IMR-90 (cell line): Measurements from ENCODE around the gene VIPR1. TPM values are rescaled to one million over a fixed set of nuclear protein-coding genes. Genes with fewer than 3 reads are reported as not detected.

Experiments used
- ATAC-seq: fragments of 200-7000 bp; cut with Tn5 transposase; 2 replicates; pipeline ENCODE4 v1.9.1; 2020; ENCODE audit warnings: low read depth, mild to moderate bottlenecking, moderate library complexity
- BruUV-seq: library from RNA; stranded (reverse); fragments of 400-500 nt; replicated peaks from 2 replicates; lab custom pipeline; 2021; lab: Mats Ljungman, UMichigan
- CTCF ChIA-PET: fragments of 300-600 bp; formaldehyde crosslinking; extraction: SDS; loops from one replicate; lab custom pipeline; 2021; ENCODE audit warnings: antibody characterized with exemption; lab: Yijun Ruan, JAX
- POLR2A ChIA-PET: fragments of 300-600 bp; sonication (Branson Sonifier 250); formaldehyde crosslinking; loops from one replicate; lab custom pipeline; 2022; ENCODE audit warnings: antibody characterized with exemption; ENCODE audit not compliant: unreplicated experiment; lab: Charles Lee
- DNase-seq: peaks from one replicate; pipeline ENCODE4 v3.0.0; 2013
- H2AFZ ChIP-seq: replicated peaks from 2 replicates; pipeline ENCODE3; 2013; ENCODE audit warnings: low read length, mild to moderate bottlenecking; ENCODE audit not compliant: poor library complexity
- H2AK5ac ChIP-seq: 2 replicates; pipeline ENCODE4 v1.6.1; 2013; ENCODE audit warnings: low read depth, low read length, inconsistent platforms
- H2AK9ac ChIP-seq: replicated peaks from 2 replicates; pipeline ENCODE3; 2013; ENCODE audit warnings: mild to moderate bottlenecking, low read depth, low read length, moderate library complexity; ENCODE audit not compliant: poor library complexity
- H2BK120ac ChIP-seq: 2 replicates; pipeline ENCODE4 v1.6.1; 2013; ENCODE audit warnings: low read depth, low read length, inconsistent platforms
- H2BK15ac ChIP-seq: 3 replicates; pipeline ENCODE4 v1.6.1; 2013; ENCODE audit warnings: low read depth, low read length, inconsistent platforms
- H2BK20ac ChIP-seq: 2 replicates; pipeline ENCODE4 v1.6.1; 2013; ENCODE audit warnings: low read depth, mild to moderate bottlenecking, inconsistent platforms, low read length, moderate library complexity
- H2BK5ac ChIP-seq: 2 replicates; pipeline ENCODE4 v1.6.1; 2013; ENCODE audit warnings: mild to moderate bottlenecking, low read depth, low read length, inconsistent platforms; ENCODE audit not compliant: poor library complexity, severe bottlenecking
- H3K14ac ChIP-seq: replicated peaks from 2 replicates; pipeline ENCODE4 v1.6.1; 2013; ENCODE audit warnings: low read depth, low read length, inconsistent platforms
- H3K18ac ChIP-seq: 2 replicates; pipeline ENCODE4 v1.6.1; 2013; ENCODE audit warnings: low read depth, low read length, control low read depth
- H3K23ac ChIP-seq: 2 replicates; pipeline ENCODE4 v1.6.1; 2013; ENCODE audit warnings: low read depth, low read length, inconsistent platforms
- H3K27ac ChIP-seq: 2 replicates; pipeline ENCODE4 v1.5.1; 2013; ENCODE audit warnings: mild to moderate bottlenecking, control low read depth, low read length; ENCODE audit not compliant: insufficient read depth
- H3K27me3 ChIP-seq: 2 replicates; pipeline ENCODE4 v1.6.1; 2013; ENCODE audit warnings: low read length; ENCODE audit not compliant: control insufficient read depth, insufficient read depth
- H3K36me3 ChIP-seq: 2 replicates; pipeline ENCODE4 v1.6.1; 2013; ENCODE audit warnings: low read length, mixed read lengths; ENCODE audit not compliant: control insufficient read depth, insufficient read depth
- H3K4ac ChIP-seq: 2 replicates; pipeline ENCODE4 v1.6.1; 2013; ENCODE audit warnings: low read depth, low read length, inconsistent platforms
- H3K4me1 ChIP-seq: 2 replicates; pipeline ENCODE4 v1.6.1; 2013; ENCODE audit warnings: low read length, mixed read lengths; ENCODE audit not compliant: control insufficient read depth, insufficient read depth
- H3K4me2 ChIP-seq: 2 replicates; pipeline ENCODE4 v1.6.1; 2013; ENCODE audit warnings: low read depth, mild to moderate bottlenecking, control low read depth, low read length, moderate library complexity
- H3K4me3 ChIP-seq: 2 replicates; pipeline ENCODE4 v1.5.1; 2013; ENCODE audit warnings: low read depth, mild to moderate bottlenecking, control low read depth, low read length, moderate library complexity; ENCODE audit not compliant: insufficient read depth
- H3K56ac ChIP-seq: 2 replicates; pipeline ENCODE4 v1.6.1; 2013; ENCODE audit warnings: low read length, inconsistent platforms; ENCODE audit not compliant: insufficient read depth; ENCODE audit errors: extremely low read depth
- H3K79me1 ChIP-seq, 2 experiments: 2 replicates each; pipeline ENCODE4 v1.6.1; 2013; ENCODE audit warnings: low read length in 2 of 2, inconsistent platforms in 1 of 2, low read depth in 1 of 2
- H3K9ac ChIP-seq: 2 replicates; pipeline ENCODE4 v1.6.1; 2013; ENCODE audit warnings: low read depth, low read length, control low read depth
- H3K9me1 ChIP-seq: 2 replicates; pipeline ENCODE4 v1.6.1; 2013; ENCODE audit warnings: low read length, inconsistent platforms; ENCODE audit not compliant: insufficient read depth
- H3K9me3 ChIP-seq: 2 replicates; pipeline ENCODE4 v1.6.1; 2013; ENCODE audit warnings: low read length; ENCODE audit not compliant: control insufficient read depth, insufficient read depth
- H4K20me1 ChIP-seq: 2 replicates; pipeline ENCODE4 v1.6.1; 2013; ENCODE audit warnings: low read length, inconsistent platforms; ENCODE audit not compliant: insufficient read depth
- H4K5ac ChIP-seq: 2 replicates; pipeline ENCODE4 v1.6.1; 2013; ENCODE audit warnings: mild to moderate bottlenecking, low read depth, low read length, control low read depth
- H4K8ac ChIP-seq, 2 experiments: 2 replicates each; pipeline ENCODE4 v1.6.1; 2013; ENCODE audit warnings: low read depth in 2 of 2, low read length in 2 of 2, control low read depth in 1 of 2, inconsistent platforms in 1 of 2
- H4K91ac ChIP-seq: 2 replicates; pipeline ENCODE4 v1.6.1; 2013; ENCODE audit warnings: low read depth, low read length, inconsistent platforms; ENCODE audit not compliant: insufficient read depth
- FOS ChIP-seq: fragments of 150-350 bp; IDR thresholded peaks from 2 replicates; pipeline ENCODE4 v1.6.1; 2016; ENCODE audit warnings: low read depth, low read length
- MAFK ChIP-seq: IDR thresholded peaks from 2 replicates; pipeline ENCODE4 v1.6.1; 2012; ENCODE audit warnings: low read depth, low read length, improper control_type of control experiment
- MAZ ChIP-seq: IDR thresholded peaks from 2 replicates; pipeline ENCODE4 v1.6.1; 2012; ENCODE audit warnings: low read depth, mild to moderate bottlenecking, low read length, improper control_type of control experiment, moderate library complexity, borderline replicate concordance
- NFE2L2 ChIP-seq: fragments of 150-350 bp; IDR thresholded peaks from 2 replicates; pipeline ENCODE4 v1.6.1; 2016; ENCODE audit warnings: low read depth, mild to moderate bottlenecking, low read length
- SMC3 ChIP-seq: fragments of 150-350 bp; IDR thresholded peaks from 2 replicates; pipeline ENCODE4 v1.6.1; 2016; ENCODE audit warnings: low read depth, mild to moderate bottlenecking, antibody characterized with exemption, low read length, moderate library complexity
- WGBS, 2 experiments: methylation state at CpG; one replicate each; pipeline versions ENCODE4 v1.1.5 to v1.1.7; 2013; ENCODE audit warnings: missing lambda C conversion rate in 2 of 2; ENCODE audit not compliant: insufficient read length in 1 of 2; ENCODE audit errors: extremely low coverage in 2 of 2; 5-methylcytosine and 5-hydroxymethylcytosine counted together
- dilution Hi-C: fragments of 300-500 bp; cut with HindIII; formaldehyde crosslinking; loops from one replicate; pipeline ENCODE4 v1.14.3; 2018; ENCODE audit warnings: low sequenced_read_pairs; ENCODE audit not compliant: unreplicated experiment
- in situ Hi-C: fragments of 300-500 bp; cut with MboI; formaldehyde crosslinking; loops from 3 replicates; pipeline ENCODE4 v1.14.3; 2019; ENCODE audit warnings: low sequenced_read_pairs, inconsistent platforms, mixed read lengths
- intact Hi-C: fragments of 100-400 bp; cut with micrococcal nuclease; formaldehyde crosslinking; loops from 2 replicates; pipeline ENCODE4 v1.10.0; 2022
- polyA plus RNA-seq, 3 experiments: library from polyadenylated mRNA; depleted of rRNA; stranded (reverse); fragments of >200 nt; gene quantifications; 2 replicates each; pipeline ENCODE4 v1.2.3, GENCODE V29; 2012; ENCODE audit warnings: low replicate concordance in 1 of 3
- total RNA-seq: library from RNA; depleted of rRNA; stranded (reverse); fragments of >200 nt; gene quantifications from 2 replicates; pipeline ENCODE4 v1.2.3, GENCODE V29; 2012
- TF ChIP-seq, protein P1 (sequence below): fragments of 150-350 bp; IDR thresholded peaks from 2 replicates; pipeline ENCODE4 v1.6.1; 2016; ENCODE audit warnings: low read depth, mild to moderate bottlenecking, low read length, moderate library complexity, borderline replicate concordance

Gene VIPR1
- total and polyA plus RNA-seq, 2 of the 4 experiments (the other 2 are of a cell fraction) = not detected

DNA sequence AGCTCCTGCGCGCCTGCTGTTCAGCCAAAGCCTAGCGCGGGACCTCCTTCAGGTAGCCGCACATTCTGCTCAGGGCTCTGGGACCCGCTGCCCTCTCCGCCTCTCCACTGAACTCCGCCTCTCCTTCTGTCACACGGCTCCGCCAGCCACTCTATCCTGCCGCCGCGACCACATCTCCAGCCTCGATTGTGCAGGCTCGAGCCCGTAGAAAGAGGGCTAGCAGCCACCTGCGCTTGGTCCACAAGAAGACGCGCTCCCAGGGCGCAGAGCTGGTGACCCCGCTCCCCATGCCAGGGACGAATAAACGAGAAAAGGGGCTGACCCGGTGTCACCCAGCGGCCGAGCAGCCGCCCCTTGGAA is 1.1 kb upstream of the VIPR1 start:
- no peak overlapping the region for H2AFZ ChIP-seq
- H3K4me3 ChIP-seq = no peak overlapping the region
- BruUV-seq = no TSS peak
- no peak overlapping the region for H3K18ac ChIP-seq
- H3K27ac ChIP-seq = no peak overlapping the region
- no peak overlapping the region for H3K4me2 ChIP-seq
- no peaks in the 10 kb centered on the region for H3K4me1 ChIP-seq
- no peak overlapping the region for H2BK5ac ChIP-seq
- no peaks in the 10 kb centered on the region; the same call in 1 of the 2 replicates for H3K9me1 ChIP-seq
- H3K56ac ChIP-seq = no peak overlapping the region
- H4K91ac ChIP-seq = no peak overlapping the region
- H2BK20ac ChIP-seq = no peak overlapping the region
- WGBS, 2 experiments = 4% methylated on average over 13 of the region's 27 CpGs; no CpG with 5 or more reads in 1 of the 2 experiments
- no peak overlapping the region for H3K9ac ChIP-seq
- ChIA-PET CTCF (no interaction called here), POLR2A (no interaction called here)
- TF ChIP-seq SMC3 (no peak), NFE2L2 (no peak), FOS (no peak), MAZ (no peak), MAFK (no peak)
- TF ChIP-seq, protein P1, sequence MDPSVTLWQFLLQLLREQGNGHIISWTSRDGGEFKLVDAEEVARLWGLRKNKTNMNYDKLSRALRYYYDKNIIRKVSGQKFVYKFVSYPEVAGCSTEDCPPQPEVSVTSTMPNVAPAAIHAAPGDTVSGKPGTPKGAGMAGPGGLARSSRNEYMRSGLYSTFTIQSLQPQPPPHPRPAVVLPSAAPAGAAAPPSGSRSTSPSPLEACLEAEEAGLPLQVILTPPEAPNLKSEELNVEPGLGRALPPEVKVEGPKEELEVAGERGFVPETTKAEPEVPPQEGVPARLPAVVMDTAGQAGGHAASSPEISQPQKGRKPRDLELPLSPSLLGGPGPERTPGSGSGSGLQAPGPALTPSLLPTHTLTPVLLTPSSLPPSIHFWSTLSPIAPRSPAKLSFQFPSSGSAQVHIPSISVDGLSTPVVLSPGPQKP = no peak
- H4K8ac ChIP-seq = no peak overlapping the region
- dilution Hi-C loops (no loop called here), intact Hi-C loops (no loop called here), in situ Hi-C loops (no loop called here)
- no peaks in the 10 kb centered on the region for H4K20me1 ChIP-seq
- no peak overlapping the region for H2AK9ac ChIP-seq
- H3K36me3 ChIP-seq = no peaks in the 10 kb centered on the region
- no peak for ATAC-seq
- peaks cover 58% of the 10 kb centered on the region for H3K27me3 ChIP-seq
- H3K4ac ChIP-seq = no peak overlapping the region
- no peak overlapping the region for H2AK5ac ChIP-seq
- H4K5ac ChIP-seq = no peak overlapping the region
- no peak overlapping the region for H2BK15ac ChIP-seq
- H3K79me1 ChIP-seq = no peaks in the 10 kb centered on the region
- no peak overlapping the region for H3K14ac ChIP-seq
- no peaks in the 10 kb centered on the region for H3K9me3 ChIP-seq
- H3K23ac ChIP-seq = no peak overlapping the region
- no peak overlapping the region for H2BK120ac ChIP-seq
- no peak for DNase-seq
